ENCODE data around the gene RPS18. TPM values are rescaled to one million over a fixed set of nuclear protein-coding genes. Genes with fewer than 3 reads are reported as not detected.

RPS18 gene
- total and polyA plus RNA-seq, 2 of the 4 experiments (the other 2 are of a cell fraction): 6,577 to 8,417 TPM

- Histone ChIP-seq H2BK5ac (ENCODE audit: low read depth, low read length, poor library complexity, severe bottlenecking) (no peak overlapping the region), H3K27me3 (ENCODE audit: control insufficient read depth, insufficient read depth, low read length) (no peaks in the 10 kb centered on the region), H3K79me1 (ENCODE audit: low read depth in 1 of 2, low read length in 2 of 2) (peaks cover 41 to 85% of the 10 kb centered on the region in 2 experiments), H4K8ac (ENCODE audit: low read depth in 2 of 2, low read length in 2 of 2) (0 out of 4 replicates have a peak overlapping the region, but pooled peaks of 1 of the 2 experiments have one; percentile 19), H2BK20ac (ENCODE audit: low read depth, low read length) (no peak overlapping the region), H2AK9ac (replicated peaks; ENCODE audit: low read depth, low read length, poor library complexity) (peak overlapping the region; percentile 50), H3K9me3 (ENCODE audit: control insufficient read depth, insufficient read depth, low read length) (no peaks in the 10 kb centered on the region), H3K4ac (ENCODE audit: low read depth, low read length) (no peak overlapping the region), H3K4me3 (ENCODE audit: insufficient read depth, low read depth, low read length) (peak overlapping the region; percentile 35), H4K91ac (ENCODE audit: insufficient read depth, low read depth, low read length) (no peak overlapping the region), H3K14ac (replicated peaks; ENCODE audit: low read depth, low read length) (no peak overlapping the region), H2AFZ (replicated peaks; ENCODE audit: low read length, poor library complexity) (no peak overlapping the region), H4K20me1 (ENCODE audit: insufficient read depth, low read length) (peaks cover 20% of the 10 kb centered on the region), H3K56ac (ENCODE audit: extremely low read depth, insufficient read depth, low read length) (no peak overlapping the region), H3K36me3 (ENCODE audit: control insufficient read depth, insufficient read depth, low read length) (peaks cover 28% of the 10 kb centered on the region), H3K4me1 (ENCODE audit: control insufficient read depth, insufficient read depth, low read length) (peaks cover 39% of the 10 kb centered on the region), H3K23ac (ENCODE audit: low read depth, low read length) (no peak overlapping the region), H2BK120ac (ENCODE audit: low read depth, low read length) (no peak overlapping the region), H3K4me2 (ENCODE audit: low read depth, low read length) (peak overlapping the region; percentile 70), H2AK5ac (ENCODE audit: low read depth, low read length) (0 out of 2 replicates have a peak overlapping the region, but pooled peaks have one; percentile 11), H4K5ac (ENCODE audit: low read depth, low read length) (no peak overlapping the region), H3K18ac (ENCODE audit: low read depth, low read length) (no peak overlapping the region), H3K9ac (ENCODE audit: low read depth, low read length) (no peak overlapping the region), H3K27ac (ENCODE audit: insufficient read depth, low read length) (no peak overlapping the region), H3K9me1 (ENCODE audit: insufficient read depth, low read length) (peaks cover 22% of the 10 kb centered on the region), H2BK15ac (ENCODE audit: low read depth, low read length) (no peak overlapping the region)
- no peak for ATAC-seq (ENCODE audit: low read depth)
- DNase-seq: no peak
- 77% methylated on average over 7 of the region's 19 CpGs; no CpG with 5 or more reads in 1 of the 2 experiments for WGBS, 2 experiments (ENCODE audit: extremely low coverage in 2 of 2, insufficient read length in 1 of 2)
- TF ChIP-seq CTCF (conservative IDR thresholded peaks at IDR 0.05; ENCODE audit: low read depth, low read length): no peak
- TF ChIP-seq POLR2A (IDR thresholded peaks at IDR 0.05; ENCODE audit: low read depth, low read length): no peak
- TF ChIP-seq RAD21 (IDR thresholded peaks at IDR 0.05; ENCODE audit: low read length): no peak
- no peak for TF ChIP-seq MXI1 (IDR thresholded peaks at IDR 0.05; ENCODE audit: borderline replicate concordance, low read depth, low read length)
- no peak for TF ChIP-seq MAFK (IDR thresholded peaks at IDR 0.05; ENCODE audit: low read depth, low read length)
- TF ChIP-seq, protein P1, sequence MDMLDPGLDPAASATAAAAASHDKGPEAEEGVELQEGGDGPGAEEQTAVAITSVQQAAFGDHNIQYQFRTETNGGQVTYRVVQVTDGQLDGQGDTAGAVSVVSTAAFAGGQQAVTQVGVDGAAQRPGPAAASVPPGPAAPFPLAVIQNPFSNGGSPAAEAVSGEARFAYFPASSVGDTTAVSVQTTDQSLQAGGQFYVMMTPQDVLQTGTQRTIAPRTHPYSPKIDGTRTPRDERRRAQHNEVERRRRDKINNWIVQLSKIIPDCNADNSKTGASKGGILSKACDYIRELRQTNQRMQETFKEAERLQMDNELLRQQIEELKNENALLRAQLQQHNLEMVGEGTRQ (IDR thresholded peaks at IDR 0.05; ENCODE audit: low read depth, low read length): no peak
- TF ChIP-seq BHLHE40 (IDR thresholded peaks at IDR 0.05; ENCODE audit: low read depth, low read length): no peak
- no peak for TF ChIP-seq NFE2L2 (IDR thresholded peaks at IDR 0.05; ENCODE audit: low read depth, low read length)
- TF ChIP-seq RCOR1 (IDR thresholded peaks at IDR 0.05; ENCODE audit: insufficient replicate concordance, low read length): no peak
- TF ChIP-seq, protein P2, sequence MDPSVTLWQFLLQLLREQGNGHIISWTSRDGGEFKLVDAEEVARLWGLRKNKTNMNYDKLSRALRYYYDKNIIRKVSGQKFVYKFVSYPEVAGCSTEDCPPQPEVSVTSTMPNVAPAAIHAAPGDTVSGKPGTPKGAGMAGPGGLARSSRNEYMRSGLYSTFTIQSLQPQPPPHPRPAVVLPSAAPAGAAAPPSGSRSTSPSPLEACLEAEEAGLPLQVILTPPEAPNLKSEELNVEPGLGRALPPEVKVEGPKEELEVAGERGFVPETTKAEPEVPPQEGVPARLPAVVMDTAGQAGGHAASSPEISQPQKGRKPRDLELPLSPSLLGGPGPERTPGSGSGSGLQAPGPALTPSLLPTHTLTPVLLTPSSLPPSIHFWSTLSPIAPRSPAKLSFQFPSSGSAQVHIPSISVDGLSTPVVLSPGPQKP (IDR thresholded peaks at IDR 0.05; ENCODE audit: borderline replicate concordance, low read depth, low read length): no peak
- TF ChIP-seq CEBPB (IDR thresholded peaks at IDR 0.05; ENCODE audit: low read depth, low read length): no peak
- TF ChIP-seq CHD1 (IDR thresholded peaks at IDR 0.05; ENCODE audit: low read depth, low read length): no peak
- TF ChIP-seq SMC3 (IDR thresholded peaks at IDR 0.05; ENCODE audit: low read depth, low read length): no peak
- dilution Hi-C loops (cut with HindIII; ENCODE audit: low sequenced_read_pairs, unreplicated experiment) (no loop called here), in situ Hi-C loops (cut with MboI; ENCODE audit: low sequenced_read_pairs) (no loop called here), intact Hi-C loops (cut with micrococcal nuclease) (no loop called here)
- POLR2A ChIA-PET (ENCODE audit: unreplicated experiment): interaction anchor here (0.7 to 1.5 kb wide), 2 partner anchors 28 to 62 kb away, joined by 3 to 6 read pairs; partner anchors contain the start of genes PFDN6 and WDR46
- no TSS peak for BruUV-seq (replicated peaks)
- CTCF ChIA-PET: interaction anchor here (0.5 kb wide), 1 partner anchor 68 kb away, joined by 3 read pairs; no protein-coding TSS in a partner anchor
Observed at GRCh38 chr6:33316603-33317418, 44.9 kb downstream of the RPS18 start.
